ENCODE measurements around the gene OPRPN.
A peak's percentile ranks its signal among the peaks of the same experiment; 100 is the strongest.

OPRPN gene, protein sequence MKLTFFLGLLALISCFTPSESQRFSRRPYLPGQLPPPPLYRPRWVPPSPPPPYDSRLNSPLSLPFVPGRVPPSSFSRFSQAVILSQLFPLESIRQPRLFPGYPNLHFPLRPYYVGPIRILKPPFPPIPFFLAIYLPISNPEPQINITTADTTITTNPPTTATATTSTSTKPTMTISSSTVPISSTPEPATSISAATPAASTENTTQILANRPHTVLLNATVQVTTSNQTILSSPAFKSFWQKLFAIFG

GRCh38 chr4:70397580-70397979 lies at the start of gene OPRPN:
Gene OPRPN (plus strand): TSS chr4:70397940. CDS start chr4:70399286, 1,346 bp downstream.
- DNase-seq, result no peak

- no peak for DNase-seq
Observed at GRCh38 chr4:70356185-70356584, 41.6 kb upstream of the OPRPN start.

- no peak for DNase-seq
Observed at GRCh38 chr4:70359115-70359661, 38.6 kb upstream of the OPRPN start.

DNA sequence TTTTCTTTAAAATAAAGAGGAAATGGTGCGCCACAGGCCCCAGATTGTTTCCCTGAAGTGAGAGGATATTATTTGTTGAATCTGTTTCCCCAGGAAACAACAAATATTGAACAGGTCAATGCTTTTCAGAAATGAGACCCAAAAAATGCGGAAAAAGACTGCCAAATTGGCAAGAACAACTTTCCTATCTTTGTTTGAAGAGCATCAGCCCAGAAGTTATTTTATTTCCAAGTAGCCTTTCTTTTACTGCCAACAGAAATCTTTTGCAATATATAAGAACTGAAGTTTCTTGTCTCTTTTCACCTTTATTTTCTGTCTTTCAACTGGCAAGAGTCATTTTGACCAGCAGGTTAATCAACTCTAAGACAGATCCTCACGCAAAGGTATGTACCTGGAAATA lies 37.3 kb upstream of the OPRPN start, which contains the start of gene SMR3A:
Gene SMR3A, plus strand, starts transcription at position 301 of the 400 bp plus-strand sequence. CDS start 1,356 bp downstream, outside the sequence.
- no peak for DNase-seq

- no peak for DNase-seq
Observed at GRCh38 chr4:70364002-70364401, 33.7 kb upstream of the OPRPN start.

- DNase-seq, result peak; percentile 0
Observed at GRCh38 chr4:70365479-70365878, 32.3 kb upstream of the OPRPN start.

DNA sequence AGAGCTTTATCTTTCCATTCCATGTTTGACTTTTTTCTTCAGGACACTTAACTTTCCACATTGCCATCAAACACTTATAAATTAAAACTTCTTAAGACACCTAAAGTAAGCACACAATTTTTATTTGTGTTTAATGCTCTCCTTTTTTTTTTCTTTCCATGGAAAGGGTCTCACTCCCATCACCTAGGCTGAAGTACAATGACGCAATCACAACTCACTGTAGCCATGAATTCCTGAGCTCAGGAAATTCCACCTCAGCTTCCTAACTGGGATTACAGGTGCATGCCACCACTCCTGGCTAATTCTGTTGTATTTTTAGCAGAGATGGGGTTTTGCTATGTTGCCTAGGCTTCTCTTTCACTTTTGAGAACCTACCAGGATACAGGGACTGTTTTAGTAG lies 29.9 kb upstream of the OPRPN start:
- no peak for DNase-seq

GRCh38 chr4:70371987-70372386 lies 25.8 kb upstream of the OPRPN start:
- no peak for DNase-seq

DNA sequence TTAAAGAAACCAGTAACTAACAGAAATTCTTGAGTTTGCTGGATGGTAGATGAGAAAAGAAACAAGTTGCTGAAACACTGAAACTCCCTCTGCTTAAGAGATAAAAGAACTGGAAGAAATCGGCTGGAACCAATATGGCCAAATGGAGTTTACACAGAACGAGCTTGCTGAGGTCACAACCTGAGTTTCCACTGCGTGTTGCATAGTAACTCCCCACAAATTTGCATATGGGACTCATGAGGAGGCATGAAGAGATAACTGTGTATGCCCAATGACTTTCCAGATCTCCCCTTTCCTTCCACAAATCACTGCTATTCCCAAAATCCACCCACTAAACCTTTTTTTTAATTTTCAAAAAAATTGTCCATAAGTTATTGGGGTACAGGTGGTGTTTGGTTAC lies 25.0 kb upstream of the OPRPN start:
- no peak for DNase-seq

DNA sequence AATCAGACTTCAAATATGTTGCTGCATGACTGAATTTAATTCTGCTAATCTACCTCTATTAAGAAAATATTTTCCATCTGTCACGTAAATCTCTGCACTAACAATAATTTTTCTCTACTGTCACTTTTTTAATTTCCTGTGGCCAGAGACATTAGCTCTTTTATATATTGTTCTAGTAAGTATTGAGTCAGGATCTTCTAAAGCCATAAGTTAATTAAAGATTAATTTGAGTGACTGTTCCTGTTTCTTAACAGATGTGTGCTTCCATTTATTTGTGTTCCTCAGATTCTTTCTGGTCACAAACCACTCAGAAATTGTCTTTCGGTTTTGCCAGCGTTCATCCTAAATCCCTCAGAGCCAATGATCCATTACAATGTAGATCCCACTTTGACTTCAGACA lies 17.2 kb upstream of the OPRPN start:
- no peak for DNase-seq

- no peak for DNase-seq
Observed at GRCh38 chr4:70382691-70383181, 15.0 kb upstream of the OPRPN start, which contains the start of gene SMR3B. Gene SMR3B (plus strand): TSS chr4:70383131. CDS start chr4:70384511, 1,380 bp downstream.

GRCh38 chr4:70392057-70392776 lies 5.5 kb upstream of the OPRPN start:
- no peak for DNase-seq

- DNase-seq, result no peak
Observed at GRCh38 chr4:70399319-70399718, 1.6 kb downstream of the OPRPN start.

GRCh38 chr4:70402762-70403161 lies 5.0 kb downstream of the OPRPN start:
- no peak for DNase-seq

DNA sequence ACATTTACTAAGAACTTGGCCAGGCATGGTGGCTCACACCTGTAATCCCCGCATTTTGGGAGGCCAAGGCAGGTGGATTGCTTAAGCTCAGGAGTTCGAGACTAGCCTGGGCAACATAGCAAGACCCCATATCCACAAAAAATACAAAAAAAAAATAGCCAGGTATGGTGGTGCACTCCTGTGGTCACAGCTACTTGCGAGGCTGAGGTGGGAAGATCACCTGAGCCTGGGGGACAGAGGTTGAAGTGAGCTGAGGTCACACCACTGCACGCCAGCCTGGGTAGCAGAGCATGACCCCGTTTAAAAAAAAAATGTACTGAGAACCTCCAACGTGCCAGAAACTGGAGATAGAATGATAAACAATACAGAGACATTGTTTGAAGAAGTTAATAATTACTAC lies 8.0 kb downstream of the OPRPN start:
- DNase-seq, result no peak

- DNase-seq, result no peak
Observed at GRCh38 chr4:70425306-70425705, 27.6 kb downstream of the OPRPN start.

- DNase-seq, result no peak
Observed at GRCh38 chr4:70426789-70427188, 29.0 kb downstream of the OPRPN start.

- no peak for DNase-seq
Observed at GRCh38 chr4:70437197-70437596, 39.5 kb downstream of the OPRPN start.

- DNase-seq, result no peak
Observed at GRCh38 chr4:70442474-70442873, 44.7 kb downstream of the OPRPN start.

- no peak for DNase-seq
Observed at GRCh38 chr4:70443329-70443728, 45.6 kb downstream of the OPRPN start.

GRCh38 chr4:70449220-70449619 lies 51.5 kb downstream of the OPRPN start:
- DNase-seq, result no peak

DNA sequence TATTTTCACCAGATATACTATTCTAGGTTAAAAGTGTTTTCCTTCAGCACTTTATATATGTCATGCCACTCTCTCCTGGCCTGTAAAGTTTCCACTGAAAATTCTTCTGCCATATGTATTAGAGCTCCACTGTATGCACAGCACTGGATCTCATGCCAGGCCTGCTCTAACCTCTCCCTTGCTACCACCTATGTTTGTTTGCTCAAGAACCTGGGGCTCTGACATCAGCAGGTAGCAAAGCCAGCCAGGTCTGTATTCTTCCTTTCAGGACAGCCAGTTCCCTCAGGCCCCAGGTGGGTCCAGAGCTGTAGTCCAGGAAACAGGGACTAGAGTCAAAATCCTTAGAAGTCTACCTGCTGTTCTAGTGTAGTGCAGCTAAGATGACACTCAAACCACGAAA lies 55.2 kb downstream of the OPRPN start:
- no peak for DNase-seq
